Hematopoietic multipotent progenitor cell treated with erythropoietin and hydrocortisone succinate and interleukin-3 and kit ligand, for 4 days (in vitro differentiated cells): Measurements from ENCODE around the gene TPBG.
A peak's percentile ranks its signal among the peaks of the same experiment; 100 is the strongest.

Source experiments
- DNase-seq: peaks from one replicate; pipeline ENCODE4 v3.0.0-alpha.2; 2015

The TPBG gene, protein sequence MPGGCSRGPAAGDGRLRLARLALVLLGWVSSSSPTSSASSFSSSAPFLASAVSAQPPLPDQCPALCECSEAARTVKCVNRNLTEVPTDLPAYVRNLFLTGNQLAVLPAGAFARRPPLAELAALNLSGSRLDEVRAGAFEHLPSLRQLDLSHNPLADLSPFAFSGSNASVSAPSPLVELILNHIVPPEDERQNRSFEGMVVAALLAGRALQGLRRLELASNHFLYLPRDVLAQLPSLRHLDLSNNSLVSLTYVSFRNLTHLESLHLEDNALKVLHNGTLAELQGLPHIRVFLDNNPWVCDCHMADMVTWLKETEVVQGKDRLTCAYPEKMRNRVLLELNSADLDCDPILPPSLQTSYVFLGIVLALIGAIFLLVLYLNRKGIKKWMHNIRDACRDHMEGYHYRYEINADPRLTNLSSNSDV

DNA sequence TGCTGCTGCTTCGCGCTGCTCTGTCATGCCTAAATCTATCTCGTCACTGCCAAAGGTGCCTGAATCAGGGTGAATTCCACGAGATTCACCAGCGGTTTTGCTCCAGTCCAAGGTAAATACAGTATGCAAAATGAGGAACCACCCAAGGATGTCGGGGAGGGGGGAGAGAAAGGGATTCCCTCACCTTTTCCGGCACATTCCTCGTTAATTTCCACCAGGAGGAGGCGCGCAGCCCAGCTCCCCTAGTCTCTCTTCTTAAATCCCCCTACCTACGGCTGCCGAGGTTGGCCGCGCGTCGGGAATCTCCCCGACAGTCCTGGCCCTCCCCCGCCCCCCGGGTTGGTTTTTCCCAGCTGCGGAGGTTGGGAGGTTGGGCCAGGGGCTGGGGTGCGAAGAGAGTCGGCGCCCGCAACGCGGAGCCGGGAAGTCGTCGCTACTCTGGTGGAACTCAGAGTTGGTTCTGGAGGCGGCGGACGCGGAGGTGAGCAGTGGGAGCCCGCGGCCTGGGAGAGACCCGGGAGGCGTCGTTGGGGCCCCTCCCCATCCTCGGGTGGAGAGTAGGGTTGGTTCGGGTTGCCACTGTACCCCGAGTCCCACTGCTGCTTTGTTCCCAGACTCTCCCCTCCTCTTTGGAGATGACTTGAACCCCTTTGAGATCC lies at the start of gene TPBG:
TSS of gene TPBG (plus strand) at position 390 of the 659 bp plus-strand sequence. CDS start 1,145 bp downstream, outside the sequence.
- peak; percentile 17 for DNase-seq

DNA sequence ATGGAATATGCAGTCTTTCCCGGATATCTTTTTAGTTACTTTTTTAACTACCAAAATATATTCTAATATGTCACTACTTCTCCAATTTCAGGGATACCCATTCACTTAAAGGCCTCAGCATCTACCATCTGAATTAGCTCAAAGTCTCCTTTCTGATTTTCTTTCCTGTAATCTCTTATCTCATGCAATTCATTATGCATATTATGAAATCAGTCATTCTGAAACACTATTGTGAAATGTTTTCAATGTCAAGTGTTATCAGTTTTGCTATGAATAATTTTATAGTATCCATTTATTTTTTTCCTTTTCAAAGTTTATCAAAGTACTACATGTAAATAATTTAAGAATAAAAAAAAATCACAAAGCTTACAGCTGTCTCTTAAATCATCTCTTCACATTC lies 41.2 kb upstream of the TPBG start:
- DNase-seq = no peak

GRCh38 chr6:82329766-82330165 lies 33.9 kb upstream of the TPBG start:
- DNase-seq = no peak

DNA sequence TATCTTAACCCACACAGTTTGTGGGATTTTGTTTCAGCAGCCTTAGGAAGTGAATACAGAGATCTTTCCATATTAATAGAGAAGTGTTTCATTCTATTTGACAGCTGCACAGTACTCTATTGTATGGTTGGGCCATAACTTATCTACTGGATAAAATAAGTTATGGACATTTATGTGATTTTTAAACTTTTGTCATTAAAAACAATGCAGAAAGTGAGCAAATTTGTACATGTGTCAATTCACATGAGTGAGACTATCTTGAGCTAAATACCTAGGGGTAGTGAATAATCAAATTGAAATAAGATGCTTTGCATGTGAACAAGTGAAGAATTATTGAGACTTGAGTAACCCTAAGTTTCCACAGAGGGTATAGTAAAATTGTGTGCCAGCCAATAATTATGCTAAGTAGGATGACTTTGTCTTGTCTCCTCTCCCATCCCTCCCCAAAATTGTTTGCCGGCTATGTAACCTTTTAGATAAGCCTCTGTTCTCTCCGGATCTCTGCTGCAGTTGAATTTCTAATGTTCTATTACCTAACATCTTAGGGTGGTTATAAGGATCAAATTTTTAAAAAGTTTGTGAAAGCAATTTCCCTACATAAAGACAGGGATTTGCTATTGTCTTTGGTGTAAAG lies 33.3 kb upstream of the TPBG start:
- DNase-seq = no peak

- peak; percentile 1 for DNase-seq
Measured at GRCh38 chr6:82331031-82331773, 32.4 kb upstream of the TPBG start.

GRCh38 chr6:82333781-82334180 lies 29.8 kb upstream of the TPBG start:
- no peak for DNase-seq

- DNase-seq = no peak
Measured at GRCh38 chr6:82337688-82338257, 25.8 kb upstream of the TPBG start.

GRCh38 chr6:82348130-82348529 lies 15.5 kb upstream of the TPBG start:
- DNase-seq = no peak

DNA sequence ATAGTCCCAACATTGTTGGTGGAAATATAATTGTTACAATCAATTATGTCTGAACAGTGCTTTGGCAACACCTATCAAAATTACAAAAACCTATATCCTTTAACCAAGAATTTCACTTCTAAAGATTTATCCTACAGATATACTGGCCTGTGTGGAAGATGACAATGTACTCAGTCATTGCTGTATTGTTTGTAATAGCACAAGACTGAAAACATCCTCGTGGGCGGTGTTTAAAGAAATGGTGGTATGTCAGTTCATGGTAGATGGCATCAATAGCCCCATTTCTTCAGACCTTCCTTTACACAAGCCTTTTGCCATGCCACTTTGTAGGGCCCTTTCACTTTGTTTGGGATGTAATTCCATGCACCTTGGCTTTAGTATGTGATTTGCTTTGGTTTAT lies 9.8 kb upstream of the TPBG start:
- DNase-seq = no peak

DNA sequence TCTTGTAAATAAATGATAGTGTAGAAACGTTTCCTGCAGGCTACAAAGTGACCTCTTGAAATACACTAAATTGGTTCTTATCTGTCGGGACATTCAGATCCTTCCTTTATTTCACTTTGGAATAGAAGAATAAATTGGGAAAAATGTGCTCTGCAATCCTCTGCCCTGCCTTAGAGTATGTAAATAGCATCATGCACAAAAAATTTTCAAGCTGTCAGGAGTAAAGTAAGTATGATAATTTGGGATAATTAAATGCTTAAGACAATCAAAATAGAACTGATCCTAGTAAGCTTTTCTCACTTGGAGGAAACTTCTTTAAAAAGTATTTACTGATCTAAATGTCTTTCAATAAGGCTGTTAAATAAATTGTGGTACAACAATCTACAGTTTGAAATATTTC lies 3.1 kb upstream of the TPBG start:
- DNase-seq = no peak

GRCh38 chr6:82361631-82362030 lies 2.0 kb upstream of the TPBG start:
- DNase-seq = no peak

DNA sequence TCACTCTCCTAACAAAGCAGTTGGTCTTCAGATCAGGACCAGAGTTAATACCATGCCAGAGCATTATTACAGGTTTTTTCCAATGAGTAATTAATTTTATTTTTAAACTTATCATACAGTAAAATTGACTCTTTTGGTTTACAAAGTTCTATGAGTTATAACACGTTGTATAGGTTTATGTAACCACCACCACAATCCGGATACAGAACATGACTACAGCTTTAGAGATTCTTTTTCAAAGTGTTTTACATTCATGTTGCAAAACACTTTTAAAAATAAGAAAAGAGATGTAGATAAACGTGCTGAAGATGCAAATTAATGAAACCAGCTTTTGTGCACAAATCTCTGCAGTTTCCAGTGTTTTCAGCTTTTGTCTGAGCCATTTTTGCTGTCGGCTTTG lies 1.5 kb upstream of the TPBG start:
- DNase-seq = no peak

DNA sequence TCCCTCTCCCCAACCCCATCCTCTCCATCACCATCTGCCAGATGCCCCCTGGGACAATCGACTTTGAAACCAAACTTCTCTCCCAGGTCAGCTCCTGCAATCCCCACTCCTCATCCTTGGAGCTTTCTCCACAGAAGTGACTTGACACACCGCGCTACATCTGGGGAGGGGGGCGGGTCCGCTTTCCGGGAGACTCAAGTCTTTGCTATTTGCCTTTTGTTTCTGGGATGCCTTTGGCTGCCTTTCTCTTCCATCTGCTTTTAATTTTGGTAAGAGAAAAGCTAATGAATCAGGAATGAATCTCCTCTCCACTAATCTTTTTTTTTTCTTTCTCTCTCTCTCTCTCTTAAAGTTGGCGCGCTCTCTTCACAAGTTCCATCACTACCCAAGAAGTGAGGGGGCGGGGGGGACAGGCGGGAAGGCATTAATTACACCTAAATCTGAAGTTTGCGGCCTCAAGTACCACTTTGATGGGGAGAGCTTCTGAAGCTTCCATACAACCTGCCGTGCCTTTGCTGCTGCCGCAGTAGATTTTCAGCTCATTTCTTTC lies 664 bp upstream of the TPBG start:
- DNase-seq = no peak

DNA sequence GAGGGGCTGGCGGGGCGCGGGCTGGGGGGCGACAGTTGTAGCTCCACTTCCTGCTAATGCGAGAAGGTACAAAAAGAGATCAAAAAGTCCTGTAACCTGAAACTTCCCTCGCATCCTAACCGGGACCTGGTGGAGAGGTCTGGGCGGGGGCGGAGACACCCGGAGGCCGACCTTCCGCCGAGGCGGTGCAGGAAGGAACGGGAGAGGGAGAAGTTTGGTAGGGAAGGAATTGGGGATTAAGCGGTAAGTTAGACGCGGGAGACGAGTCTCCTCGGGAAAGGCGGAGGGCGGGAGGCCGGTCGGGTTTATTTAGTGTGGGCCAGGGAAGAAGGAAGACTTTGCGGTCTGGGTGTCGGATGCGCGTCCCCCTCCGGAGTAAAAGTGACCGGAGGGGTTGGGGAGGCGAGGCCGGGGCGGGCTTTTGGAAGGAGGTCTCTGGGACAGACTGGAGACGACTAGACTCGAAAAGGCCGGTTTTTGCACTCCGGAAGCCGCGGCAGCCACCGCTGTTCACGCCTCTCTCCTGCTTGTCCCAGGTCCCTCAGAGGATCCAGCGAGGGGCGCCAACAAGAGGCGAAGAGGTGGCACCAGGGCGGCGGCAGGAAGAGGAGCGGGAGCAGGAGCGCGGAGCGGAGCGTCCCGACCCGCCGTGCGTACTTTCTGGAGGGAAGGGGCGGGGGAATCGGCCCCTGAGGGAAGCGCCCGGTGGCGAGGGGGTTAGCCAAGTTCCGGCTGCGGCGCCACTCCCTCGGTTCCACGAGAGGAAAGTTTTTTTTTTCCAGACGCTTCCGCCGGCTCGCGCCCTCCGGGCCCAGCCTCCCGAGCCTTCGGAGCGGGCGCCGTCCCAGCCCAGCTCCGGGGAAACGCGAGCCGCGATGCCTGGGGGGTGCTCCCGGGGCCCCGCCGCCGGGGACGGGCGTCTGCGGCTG lies 734 bp downstream of the TPBG start:
- DNase-seq = peak; percentile 21

- peak; percentile 19 for DNase-seq
Measured at GRCh38 chr6:82365016-82365795, 1.6 kb downstream of the TPBG start.

DNA sequence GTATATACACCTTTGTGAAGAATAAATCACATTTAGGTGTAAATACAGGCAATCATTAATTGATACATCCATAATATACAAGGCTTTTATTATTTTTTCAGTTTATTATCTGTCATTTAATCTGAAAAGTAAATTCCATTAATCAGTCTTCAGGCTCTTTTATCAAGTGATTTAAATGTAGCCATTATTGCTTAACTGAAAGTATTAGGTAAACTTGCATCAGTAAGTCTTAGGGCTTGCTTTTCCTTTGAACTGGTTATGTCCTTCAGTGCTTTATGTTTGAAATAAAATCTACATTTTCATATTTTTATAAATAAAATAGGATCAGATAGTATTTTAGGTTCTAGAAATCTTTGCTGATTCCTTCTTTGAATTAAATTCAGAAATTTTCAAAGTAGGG lies 4.1 kb downstream of the TPBG start:
- DNase-seq = no peak

- DNase-seq = no peak
Measured at GRCh38 chr6:82370788-82371187, 7.2 kb downstream of the TPBG start.

DNA sequence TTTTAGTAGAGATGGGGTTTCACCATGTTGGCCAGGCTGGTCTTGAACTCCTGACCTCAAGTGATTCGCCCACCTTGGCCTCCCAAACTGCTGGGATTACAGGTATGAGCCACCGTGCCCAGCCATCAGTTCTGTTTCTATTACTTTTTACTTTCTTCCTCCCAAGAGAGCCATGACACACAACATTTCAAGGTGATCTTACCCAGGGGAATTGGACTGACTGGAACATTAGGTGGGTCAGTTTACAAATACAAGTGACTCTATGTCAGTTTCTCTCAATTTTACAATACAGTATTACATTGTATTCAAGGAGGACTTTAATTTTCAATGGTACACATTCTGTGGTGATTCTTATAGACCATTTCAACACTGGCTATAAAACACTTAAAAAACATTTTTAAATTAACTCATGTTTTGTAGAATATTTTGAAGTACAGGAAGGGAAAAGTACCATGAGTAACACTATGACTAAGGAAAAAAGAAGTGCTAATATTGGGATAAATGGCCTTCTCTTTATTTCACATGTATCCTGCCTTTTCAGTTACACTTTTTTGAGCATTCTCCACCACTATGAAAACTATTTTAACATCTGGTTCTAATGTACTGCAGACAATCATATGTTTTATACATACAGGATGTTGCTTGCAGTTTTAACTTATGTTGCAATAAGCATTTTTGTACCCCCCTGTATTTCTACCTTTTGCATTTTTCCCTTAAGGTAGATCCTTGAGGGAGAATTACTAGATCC lies 8.4 kb downstream of the TPBG start:
- no peak for DNase-seq

GRCh38 chr6:82372656-82373055 lies 9.0 kb downstream of the TPBG start:
- no peak for DNase-seq

DNA sequence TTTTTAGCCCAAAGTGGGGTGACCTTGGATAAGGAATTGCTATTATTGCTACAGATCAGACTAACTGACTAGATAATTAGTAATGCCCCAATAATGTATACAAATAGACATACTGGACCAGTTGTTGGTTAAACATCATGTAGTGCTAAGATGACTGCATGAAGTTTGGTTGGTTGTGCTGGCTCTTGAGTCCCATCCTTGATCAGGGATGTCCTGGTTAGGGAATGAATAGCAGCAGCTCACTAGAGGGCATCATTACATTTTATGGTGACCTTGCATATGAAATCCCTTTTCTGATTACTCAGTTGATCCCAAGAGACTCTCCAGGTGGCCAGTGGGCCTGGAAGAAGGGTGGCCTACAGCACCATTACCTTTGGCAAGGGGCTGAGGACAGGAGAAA lies 10.9 kb downstream of the TPBG start:
- no peak for DNase-seq
